SHP77 (cell line): ENCODE data around the gene TBC1D22A.
"Not testable (repeated sequence)": the region's sequence is repeated elsewhere in the genome, so short reads cannot be mapped to it uniquely, and the experiment has no call there.

Experiments
- DNase-seq, 2 experiments: peaks; one replicate each; lab custom pipeline; 2025; lab: John Stamatoyannopoulos, UW

The TBC1D22A gene

GRCh38 chr22:47105085-47105484, 342.6 kb downstream of the TBC1D22A start:
- DNase-seq: no peak

- no peak for DNase-seq
Observed at GRCh38 chr22:47106806-47107205, 344.4 kb downstream of the TBC1D22A start.

- DNase-seq: no peak
Observed at GRCh38 chr22:47107431-47107830, 345.0 kb downstream of the TBC1D22A start.

DNA sequence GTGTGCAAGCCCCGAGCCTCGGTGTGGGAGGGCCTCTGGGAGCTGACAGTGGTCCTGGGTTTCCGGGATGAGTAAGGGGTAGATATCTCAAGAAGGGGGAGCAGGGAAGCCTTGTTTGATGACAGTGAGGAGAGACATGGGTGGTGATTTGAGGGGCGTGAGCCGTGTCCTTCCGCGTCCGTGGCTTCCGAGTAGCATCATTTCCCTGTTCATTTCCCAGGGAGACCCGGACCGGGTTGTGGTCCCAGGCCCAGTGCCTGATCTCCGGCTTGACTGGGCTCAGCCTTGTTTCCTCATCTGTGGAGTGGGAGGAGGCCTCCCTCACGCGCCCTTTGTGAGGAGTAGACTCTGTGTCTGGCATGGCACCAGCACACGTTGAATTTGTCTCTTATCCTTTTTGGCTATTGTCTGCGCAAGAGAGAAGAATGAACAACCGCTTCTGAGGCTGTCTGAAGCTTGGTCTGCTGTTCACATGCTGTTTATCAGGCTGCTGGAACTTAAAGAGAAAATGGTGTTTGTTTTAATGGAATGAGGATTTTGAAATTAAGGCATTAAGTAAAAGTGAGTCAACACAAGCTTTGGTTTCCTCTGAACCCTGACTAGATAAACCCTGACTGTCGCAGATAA, 348.5 kb downstream of the TBC1D22A start:
- no peak for DNase-seq

DNA sequence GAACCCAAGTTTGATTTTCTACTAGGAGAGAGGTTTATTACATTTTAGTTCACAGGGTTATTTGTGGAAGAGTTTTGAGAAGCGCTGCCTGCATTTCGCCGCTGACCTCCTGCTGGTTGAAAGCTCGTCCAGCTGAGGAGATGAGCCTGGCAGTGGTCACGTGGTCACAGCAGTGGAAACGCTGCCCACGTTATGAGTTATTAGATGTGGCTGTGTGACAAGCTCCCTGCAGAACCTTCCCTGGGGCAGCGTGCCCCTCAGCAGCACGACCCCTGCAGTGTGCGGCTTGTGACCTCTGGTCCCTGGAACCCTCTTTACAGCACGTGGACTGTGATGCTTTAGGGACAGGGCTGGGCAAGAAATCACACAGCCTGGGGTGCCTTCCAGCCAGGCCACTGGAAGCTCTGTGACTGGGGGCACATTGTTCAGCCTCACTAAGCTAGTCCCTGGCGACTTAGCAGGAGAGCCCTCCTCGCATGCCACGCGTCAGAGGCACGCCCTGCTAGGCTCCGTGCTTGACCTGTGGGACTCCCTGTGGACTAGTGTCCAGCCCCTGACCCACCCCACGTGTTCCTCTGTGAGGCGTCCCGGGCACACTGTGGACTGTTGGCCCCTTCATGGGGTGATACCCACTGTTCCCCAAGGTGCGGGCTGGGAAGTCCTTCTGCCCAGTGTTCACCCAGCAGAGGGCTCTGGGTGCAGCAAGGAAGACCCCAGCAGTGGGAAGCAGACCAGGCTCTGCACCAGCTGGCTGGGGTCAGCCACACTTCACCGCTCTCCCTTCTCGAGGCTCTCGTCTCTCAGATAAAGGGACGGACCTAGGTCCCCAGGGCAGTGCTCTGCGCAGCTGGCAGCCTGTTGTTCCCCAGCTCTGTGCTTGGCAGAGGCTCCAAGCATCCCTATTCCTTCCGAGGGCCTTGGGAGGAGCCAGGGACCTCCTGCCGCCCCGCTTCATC, 349.5 kb downstream of the TBC1D22A start:
- DNase-seq: no peak

GRCh38 chr22:47112582-47112965, 350.1 kb downstream of the TBC1D22A start:
- DNase-seq: no peak

- no peak for DNase-seq
Observed at GRCh38 chr22:47112994-47113852, 350.8 kb downstream of the TBC1D22A start.

DNA sequence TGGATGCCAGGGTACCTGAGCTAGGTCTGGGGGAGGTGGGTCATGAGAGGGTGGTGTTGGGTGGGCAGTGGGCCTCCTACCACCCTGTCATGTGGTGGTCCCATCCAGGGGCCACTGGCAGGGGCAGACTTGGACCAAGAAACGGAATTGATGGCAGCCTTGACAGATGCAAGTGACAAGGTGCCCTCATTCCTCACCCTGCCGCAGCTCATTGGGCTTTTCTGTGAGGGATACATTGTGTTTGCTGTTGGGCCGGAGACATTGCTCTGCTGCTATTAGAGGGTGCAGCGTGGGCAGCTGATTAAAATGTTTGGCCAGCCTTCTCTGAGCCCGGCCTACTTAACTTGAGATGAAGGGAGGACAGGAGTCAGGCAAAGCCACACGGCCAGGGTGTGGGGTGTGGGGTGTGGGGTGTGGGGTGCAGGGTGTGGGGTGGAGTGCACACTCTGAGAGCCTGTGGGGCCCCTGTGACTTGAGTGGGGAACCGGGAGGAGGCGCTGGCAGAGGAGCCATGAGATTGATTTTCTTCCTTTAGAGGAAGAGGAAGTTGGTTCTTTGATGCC, 351.5 kb downstream of the TBC1D22A start:
- DNase-seq: no peak

DNA sequence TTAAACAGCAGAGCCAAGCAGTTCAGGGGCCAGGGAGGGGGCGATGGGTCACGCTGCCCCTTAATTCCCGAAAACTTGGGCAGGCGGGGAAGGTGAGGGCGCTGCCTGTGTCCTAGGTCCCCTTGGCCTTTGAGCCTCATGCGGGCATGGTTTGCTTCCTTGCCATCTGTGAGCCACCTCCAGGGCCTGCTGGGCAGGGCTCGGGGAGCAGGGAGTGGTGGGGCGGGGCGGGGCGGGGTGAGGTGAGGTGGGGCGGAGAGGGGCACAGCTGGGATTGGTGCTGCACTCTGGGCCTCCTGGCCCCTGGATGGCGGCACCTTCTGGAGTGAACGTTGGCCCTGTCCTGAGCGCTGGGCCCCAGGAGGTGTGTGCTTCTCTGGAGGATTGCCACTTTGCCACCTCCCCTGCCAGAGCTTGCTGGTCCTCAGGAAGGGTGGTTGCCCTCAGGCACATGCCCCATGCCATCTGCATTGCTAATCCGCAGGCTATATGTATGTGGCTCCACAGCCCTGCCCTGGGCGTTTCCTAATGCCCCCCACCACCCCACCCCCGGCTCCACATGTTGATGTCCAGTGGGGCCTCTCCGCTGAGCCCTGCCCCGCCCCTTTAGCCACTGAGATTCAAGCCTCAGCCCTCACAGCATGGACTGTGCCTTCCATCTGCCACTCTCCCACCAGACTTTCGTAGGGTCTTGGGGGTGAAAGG, 352.5 kb downstream of the TBC1D22A start:
- no peak for DNase-seq

DNA sequence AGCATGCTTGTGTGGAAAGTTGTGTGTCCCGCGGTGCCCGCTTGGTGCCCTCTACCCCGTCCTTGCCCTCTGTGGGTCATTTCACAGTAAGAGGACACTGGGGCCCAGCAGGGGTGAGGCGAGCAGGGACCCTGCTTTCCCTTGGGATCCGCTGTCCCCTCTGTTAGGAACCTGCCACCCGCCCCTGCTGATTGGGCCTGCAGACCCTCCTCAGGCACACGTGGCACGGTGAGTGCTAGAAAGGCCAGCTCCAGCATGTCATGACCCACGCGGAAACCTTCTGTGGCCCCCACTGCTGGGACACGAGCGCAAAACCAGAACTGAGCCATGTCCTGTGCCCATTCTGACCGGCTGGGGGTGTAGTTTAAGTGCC, 353.1 kb downstream of the TBC1D22A start:
- no peak for DNase-seq

- no peak for DNase-seq
Observed at GRCh38 chr22:47115921-47116320, 353.5 kb downstream of the TBC1D22A start.

- peak in 1 of 2 experiments; percentile 7 for DNase-seq
Observed at GRCh38 chr22:47116426-47117341, 354.2 kb downstream of the TBC1D22A start.

DNA sequence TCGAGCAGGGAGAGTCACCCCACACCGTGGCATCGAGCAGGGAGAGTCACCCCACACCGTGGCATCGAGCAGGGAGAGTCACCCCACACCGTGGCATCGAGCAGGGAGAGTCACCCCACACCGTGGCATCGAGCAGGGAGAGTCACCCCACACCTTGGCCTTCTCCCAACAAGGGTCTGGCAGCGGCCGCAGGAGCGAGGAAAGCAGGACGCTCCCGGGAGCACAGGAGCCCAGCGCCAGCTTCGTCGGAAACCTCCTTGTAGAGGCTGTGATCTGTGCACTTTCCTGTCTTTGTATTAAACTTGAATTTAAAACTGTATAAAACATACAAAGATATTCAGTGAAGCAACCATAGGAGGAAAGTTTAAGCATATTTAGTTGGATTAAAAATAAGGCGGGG, 355.0 kb downstream of the TBC1D22A start:
- not testable (repeated sequence) for DNase-seq

- no peak for DNase-seq
Observed at GRCh38 chr22:47119181-47119580, 356.7 kb downstream of the TBC1D22A start.

DNA sequence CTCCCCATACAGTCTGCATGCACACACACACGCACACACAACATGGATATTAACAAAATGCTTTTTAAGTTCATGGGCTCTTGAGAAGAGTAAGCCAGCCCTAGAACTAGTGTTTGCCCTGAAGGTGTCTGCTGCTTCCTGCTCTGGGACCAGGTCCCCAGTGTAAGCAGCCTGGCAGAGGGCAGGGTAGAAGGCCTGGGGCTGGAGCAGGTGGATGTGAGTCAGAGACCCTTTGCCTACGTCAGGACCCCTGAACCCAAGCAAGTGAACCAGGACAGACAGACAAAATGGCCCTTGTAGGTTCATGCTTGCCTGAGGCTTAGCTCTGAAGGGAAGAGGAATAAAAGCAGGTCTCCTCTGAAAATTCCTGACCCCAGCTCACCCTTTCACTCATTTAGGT, 357.9 kb downstream of the TBC1D22A start:
- DNase-seq: no peak

GRCh38 chr22:47121791-47122190, 359.3 kb downstream of the TBC1D22A start:
- DNase-seq: no peak

GRCh38 chr22:47122441-47123000, 360.1 kb downstream of the TBC1D22A start:
- DNase-seq: no peak

DNA sequence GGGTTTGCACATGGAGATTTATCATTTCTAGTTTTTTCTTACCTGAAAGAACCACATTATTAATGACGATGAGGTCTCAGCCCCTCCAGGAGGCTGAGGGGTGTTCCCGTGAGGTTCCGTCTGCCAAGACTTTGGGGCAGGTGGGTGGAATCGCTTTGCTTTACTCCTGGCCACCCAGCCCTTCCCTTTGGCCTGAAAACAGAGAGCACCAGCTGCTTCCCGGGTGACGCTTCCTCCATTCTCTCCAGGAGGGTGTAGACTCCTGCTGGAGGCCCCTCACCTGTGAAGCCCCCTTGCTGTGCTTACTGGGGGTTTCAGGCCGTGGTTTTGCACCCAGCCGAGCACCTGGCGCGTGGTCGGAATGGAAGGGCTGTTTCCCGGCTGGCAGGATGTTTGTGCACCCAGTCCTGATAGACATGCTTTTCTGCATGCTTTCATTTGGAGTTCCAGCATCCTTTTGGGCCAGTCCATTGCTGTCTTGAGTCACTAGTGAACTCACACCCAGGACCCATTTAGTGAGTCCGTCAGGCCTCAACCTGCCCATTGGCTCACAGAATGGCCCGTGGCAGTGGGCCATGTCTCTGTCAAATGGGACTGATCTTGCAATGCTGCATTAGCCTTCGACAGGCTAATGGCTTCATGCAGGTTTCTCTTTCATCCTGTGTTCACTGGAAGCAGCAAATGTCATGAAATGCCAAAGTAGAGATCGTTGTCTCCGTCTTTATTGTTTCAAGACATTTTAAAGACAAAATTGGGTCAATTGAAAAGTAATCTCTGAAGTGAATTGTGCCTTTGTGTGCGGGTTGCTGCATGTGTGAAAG, 360.8 kb downstream of the TBC1D22A start:
- DNase-seq: no peak

GRCh38 chr22:47123827-47124442, 361.5 kb downstream of the TBC1D22A start:
- DNase-seq: no peak
